Measurements from ENCODE around the gene TAF3.

The TAF3 gene

DNA sequence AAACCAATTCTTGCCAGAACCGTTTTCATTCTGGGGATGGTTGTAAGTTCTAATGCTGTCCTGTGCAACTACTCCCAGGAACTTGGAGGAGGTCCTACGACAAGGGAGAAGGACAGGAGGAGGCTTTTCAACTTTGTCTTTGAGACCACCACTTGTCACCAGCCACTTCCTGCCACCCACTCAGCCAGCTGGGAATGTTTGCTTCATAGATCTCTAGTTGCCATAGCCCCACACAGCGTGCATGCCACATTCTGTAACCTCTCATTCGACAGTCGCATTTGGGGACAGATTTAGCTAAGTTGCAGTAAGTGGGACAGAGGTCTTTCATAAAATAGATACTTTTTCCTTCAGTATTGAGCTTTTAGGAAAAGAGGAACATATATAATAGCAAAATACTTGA, 78.0 kb downstream of the TAF3 start:
- in situ Hi-C loops (cut with HindIII; ENCODE audit: low sequenced_read_pairs): loop anchor here (25.0 kb wide), 1 partner anchor 1391 kb away; no protein-coding TSS in a partner anchor
- no peak for DNase-seq (ENCODE audit: low read depth)
- H3K4me3 ChIP-seq (ENCODE audit: low read depth, low read length): no peak overlapping the region
- TF ChIP-seq CTCF (IDR thresholded peaks at IDR 0.05; ENCODE audit: low read depth, low read length, missing control alignments): no peak

GRCh38 chr10:7901256-7901655, 83.0 kb downstream of the TAF3 start:
- no peak for TF ChIP-seq CTCF (IDR thresholded peaks at IDR 0.05; ENCODE audit: low read depth, low read length, missing control alignments)
- in situ Hi-C loops (cut with HindIII; ENCODE audit: low sequenced_read_pairs): no loop called here
- no peak for DNase-seq (ENCODE audit: low read depth)
- no peak overlapping the region for H3K4me3 ChIP-seq (ENCODE audit: low read depth, low read length)

DNA sequence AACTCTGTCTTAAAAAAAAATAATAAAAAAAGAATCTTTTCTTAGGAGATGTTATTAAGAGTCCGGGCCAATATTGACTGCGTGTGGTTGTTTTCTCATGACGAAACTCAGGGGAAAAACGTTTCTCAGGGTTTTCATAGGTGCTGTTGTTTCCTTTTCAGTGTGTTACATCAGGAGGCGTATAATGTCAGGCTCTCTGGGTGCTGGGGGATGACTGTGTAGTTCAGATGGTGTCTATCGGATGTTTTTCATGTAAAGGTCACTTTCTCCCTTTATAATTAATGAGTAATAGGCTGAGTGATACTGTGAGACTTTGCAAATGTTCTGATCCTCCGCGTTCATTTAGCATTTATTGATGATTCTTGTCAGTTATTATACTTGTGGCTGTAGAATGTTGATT, 84.1 kb downstream of the TAF3 start:
- no peak for TF ChIP-seq CTCF (IDR thresholded peaks at IDR 0.05; ENCODE audit: low read depth, low read length, missing control alignments)
- in situ Hi-C loops (cut with HindIII; ENCODE audit: low sequenced_read_pairs): no loop called here
- DNase-seq (ENCODE audit: low read depth): no peak
- H3K4me3 ChIP-seq (ENCODE audit: low read depth, low read length): no peak overlapping the region

- TF ChIP-seq CTCF (IDR thresholded peaks at IDR 0.05; ENCODE audit: low read depth, low read length, missing control alignments): no peak
- in situ Hi-C loops (cut with HindIII; ENCODE audit: low sequenced_read_pairs): no loop called here
- no peak for DNase-seq (ENCODE audit: low read depth)
- no peak overlapping the region for H3K4me3 ChIP-seq (ENCODE audit: low read depth, low read length)
Observed at GRCh38 chr10:7903851-7904250, 85.5 kb downstream of the TAF3 start.

DNA sequence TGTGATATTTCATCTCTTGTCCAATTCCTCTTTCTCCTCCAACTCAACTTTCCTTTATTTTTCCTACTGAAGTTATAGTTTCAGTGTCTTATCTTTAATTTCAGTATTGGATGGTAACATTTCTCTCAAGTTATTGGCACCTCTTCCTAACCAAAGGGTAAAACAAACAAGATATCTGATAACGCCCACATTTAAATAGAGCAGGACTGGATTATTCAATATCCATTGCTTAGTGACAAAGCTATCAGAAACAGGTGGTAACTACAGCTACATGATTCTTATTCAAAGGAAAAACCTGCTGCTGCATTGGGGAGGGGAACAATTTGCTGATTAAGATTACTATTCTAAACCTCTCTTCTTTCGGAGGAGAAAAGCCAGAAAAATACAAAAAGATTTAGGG, 87.8 kb downstream of the TAF3 start:
- in situ Hi-C loops (cut with HindIII; ENCODE audit: low sequenced_read_pairs): no loop called here
- DNase-seq (ENCODE audit: low read depth): no peak
- H3K4me3 ChIP-seq (ENCODE audit: low read depth, low read length): no peak overlapping the region
- TF ChIP-seq CTCF (IDR thresholded peaks at IDR 0.05; ENCODE audit: low read depth, low read length, missing control alignments): no peak

DNA sequence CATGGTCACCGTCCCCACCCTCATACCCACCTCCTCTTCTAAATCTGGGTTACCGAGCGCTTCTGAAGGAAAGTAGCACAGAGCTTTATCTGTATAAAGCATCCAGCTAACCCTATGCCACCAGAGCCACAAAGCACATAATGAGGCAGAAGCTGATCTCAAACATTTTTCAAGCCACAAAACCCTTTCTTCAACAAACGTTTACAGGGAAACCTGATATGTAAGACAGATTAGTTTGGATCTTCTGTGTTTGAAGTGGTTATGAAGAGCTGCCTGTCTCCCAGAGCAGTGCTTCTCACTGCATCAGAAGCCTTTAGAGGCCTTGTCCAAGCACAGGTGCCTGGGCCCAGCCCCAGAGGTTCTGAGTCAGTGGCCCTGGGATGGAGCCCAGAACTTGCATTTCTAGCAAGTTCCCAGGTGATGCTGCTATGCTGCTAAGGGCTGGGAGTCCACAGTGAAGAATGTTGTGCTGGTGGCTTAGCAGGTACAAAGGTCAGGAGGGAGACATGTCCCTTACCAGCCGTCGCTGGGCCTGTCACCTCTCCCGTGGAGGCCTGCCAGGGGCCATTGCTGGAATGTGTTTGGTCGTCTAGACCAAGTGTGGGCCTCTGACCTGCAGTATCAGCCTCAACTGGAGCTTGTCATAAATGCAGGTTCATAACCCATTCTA, 90.4 kb downstream of the TAF3 start:
- TF ChIP-seq CTCF (IDR thresholded peaks at IDR 0.05; ENCODE audit: low read depth, low read length, missing control alignments): no peak
- in situ Hi-C loops (cut with HindIII; ENCODE audit: low sequenced_read_pairs): no loop called here
- H3K4me3 ChIP-seq (ENCODE audit: low read depth, low read length): no peak overlapping the region
- no peak for DNase-seq (ENCODE audit: low read depth)
